SU-DHL-6 (cell line): ENCODE measurements around the gene ENPP5.

Experiments
- EZH2phosphoT487 ChIP-seq: fragments of 200-600 bp; sonication (generic), shearing (Covaris generic); conservative IDR thresholded peaks from 2 replicates; pipeline ENCODE4 v1.6.1; 2018; ENCODE audit warnings: mild to moderate bottlenecking, antibody characterized with exemption, low read length, moderate library complexity, mixed read lengths
- TF ChIP-seq, protein P1 (sequence below): fragments of 200-600 bp; sonication (generic); IDR thresholded peaks from one replicate; pipeline ENCODE4 v1.5.1; 2017; ENCODE audit warnings: antibody characterized with exemption, mild to moderate bottlenecking, low read length, moderate library complexity; ENCODE audit not compliant: insufficient read depth, poor library complexity, severe bottlenecking

DNA sequence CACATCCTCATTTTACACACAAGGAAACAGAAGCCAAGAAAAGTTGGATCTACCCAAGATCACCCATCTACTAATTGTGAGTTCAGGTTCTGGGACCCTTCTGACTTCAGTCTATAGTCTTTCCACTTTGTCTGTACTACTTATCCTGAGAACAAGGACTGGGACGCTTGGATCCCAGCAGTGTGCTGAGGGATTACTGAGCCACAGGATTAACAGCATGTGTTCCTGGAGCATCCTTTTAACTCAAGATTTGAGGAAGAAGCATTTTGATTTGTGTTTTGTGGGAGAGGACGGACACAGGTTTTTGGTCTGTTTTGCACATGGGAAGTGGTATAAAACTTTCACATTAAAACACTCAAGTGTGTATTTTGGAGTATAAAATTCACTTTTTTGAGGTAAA, 36.6 kb downstream of the ENPP5 start:
- TF ChIP-seq, protein P1, sequence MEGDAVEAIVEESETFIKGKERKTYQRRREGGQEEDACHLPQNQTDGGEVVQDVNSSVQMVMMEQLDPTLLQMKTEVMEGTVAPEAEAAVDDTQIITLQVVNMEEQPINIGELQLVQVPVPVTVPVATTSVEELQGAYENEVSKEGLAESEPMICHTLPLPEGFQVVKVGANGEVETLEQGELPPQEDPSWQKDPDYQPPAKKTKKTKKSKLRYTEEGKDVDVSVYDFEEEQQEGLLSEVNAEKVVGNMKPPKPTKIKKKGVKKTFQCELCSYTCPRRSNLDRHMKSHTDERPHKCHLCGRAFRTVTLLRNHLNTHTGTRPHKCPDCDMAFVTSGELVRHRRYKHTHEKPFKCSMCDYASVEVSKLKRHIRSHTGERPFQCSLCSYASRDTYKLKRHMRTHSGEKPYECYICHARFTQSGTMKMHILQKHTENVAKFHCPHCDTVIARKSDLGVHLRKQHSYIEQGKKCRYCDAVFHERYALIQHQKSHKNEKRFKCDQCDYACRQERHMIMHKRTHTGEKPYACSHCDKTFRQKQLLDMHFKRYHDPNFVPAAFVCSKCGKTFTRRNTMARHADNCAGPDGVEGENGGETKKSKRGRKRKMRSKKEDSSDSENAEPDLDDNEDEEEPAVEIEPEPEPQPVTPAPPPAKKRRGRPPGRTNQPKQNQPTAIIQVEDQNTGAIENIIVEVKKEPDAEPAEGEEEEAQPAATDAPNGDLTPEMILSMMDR, result no peak
- no peak for TF ChIP-seq EZH2phosphoT487
